ENCODE measurements around the gene XPO6.

The XPO6 gene

DNA sequence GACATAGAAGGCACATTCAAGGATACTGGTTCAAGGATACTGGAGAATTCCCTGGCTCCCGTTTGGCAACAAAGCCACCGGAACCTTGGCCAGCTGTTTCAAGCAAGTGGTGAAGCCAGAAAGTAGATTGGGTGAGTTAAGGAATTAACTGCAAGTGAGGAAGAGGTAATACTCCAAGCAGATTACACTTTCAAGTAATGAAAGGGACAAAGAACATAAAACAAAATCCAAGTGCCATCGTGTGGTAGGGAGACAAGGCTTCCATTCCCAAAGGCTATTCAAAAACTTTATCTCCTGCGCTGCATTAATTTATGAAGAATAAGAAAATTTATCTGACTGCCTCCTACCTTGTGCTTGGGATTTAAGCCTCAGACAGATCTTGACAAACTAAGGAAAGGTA lies 27.8 kb downstream of the XPO6 start:
- DNase-seq (ENCODE audit: insufficient read length, low spot score) (no peak), FAIRE-seq (no peak)
- TF ChIP-seq, protein P1, sequence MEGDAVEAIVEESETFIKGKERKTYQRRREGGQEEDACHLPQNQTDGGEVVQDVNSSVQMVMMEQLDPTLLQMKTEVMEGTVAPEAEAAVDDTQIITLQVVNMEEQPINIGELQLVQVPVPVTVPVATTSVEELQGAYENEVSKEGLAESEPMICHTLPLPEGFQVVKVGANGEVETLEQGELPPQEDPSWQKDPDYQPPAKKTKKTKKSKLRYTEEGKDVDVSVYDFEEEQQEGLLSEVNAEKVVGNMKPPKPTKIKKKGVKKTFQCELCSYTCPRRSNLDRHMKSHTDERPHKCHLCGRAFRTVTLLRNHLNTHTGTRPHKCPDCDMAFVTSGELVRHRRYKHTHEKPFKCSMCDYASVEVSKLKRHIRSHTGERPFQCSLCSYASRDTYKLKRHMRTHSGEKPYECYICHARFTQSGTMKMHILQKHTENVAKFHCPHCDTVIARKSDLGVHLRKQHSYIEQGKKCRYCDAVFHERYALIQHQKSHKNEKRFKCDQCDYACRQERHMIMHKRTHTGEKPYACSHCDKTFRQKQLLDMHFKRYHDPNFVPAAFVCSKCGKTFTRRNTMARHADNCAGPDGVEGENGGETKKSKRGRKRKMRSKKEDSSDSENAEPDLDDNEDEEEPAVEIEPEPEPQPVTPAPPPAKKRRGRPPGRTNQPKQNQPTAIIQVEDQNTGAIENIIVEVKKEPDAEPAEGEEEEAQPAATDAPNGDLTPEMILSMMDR (IDR thresholded peaks at IDR 0.05; ENCODE audit: insufficient read depth, missing control alignments): peak; percentile 20

DNA sequence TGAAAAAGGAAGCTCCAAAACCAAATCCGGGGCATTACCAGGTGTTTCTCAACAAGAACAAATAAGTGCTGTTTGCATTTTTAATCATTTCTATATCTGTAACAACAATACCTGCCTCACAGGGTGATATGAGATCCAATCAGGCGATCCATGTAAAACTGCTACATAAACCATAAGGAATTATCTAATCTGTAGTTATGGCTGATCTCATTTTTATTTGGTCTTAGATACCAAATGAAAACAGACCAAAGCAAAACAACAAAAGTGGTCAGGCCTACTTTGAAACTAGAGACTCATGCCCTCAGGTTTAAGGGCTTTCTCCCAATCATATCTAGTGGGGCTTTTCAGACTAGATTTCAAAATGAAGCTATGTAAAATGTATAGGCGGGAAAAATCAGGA lies 28.3 kb downstream of the XPO6 start:
- FAIRE-seq: no peak
- DNase-seq (ENCODE audit: insufficient read length, low spot score): no peak
- TF ChIP-seq, protein P1 (IDR thresholded peaks at IDR 0.05; ENCODE audit: insufficient read depth, missing control alignments): no peak

DNA sequence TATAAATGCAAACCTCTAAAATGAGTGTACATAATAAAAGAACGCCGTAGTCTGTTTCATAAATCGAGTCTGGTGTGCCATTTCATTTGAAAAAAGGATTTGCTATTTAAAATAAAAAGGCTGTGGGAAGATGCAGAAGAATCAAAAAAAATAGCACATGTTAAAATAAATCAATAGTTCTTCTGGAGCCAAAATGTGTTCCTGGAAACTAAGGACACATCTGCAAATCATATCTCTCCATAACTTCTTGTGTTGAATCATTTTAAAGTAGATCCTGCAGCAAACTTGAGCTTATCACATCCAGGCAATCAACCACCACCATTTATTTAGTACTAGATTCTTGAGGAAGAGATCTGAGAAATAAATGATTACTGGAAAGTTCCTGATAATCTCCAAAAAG lies 29.0 kb downstream of the XPO6 start:
- DNase-seq (ENCODE audit: insufficient read length, low spot score) (no peak), FAIRE-seq (no peak)
- TF ChIP-seq, protein P1 (IDR thresholded peaks at IDR 0.05; ENCODE audit: insufficient read depth, missing control alignments): no peak

DNA sequence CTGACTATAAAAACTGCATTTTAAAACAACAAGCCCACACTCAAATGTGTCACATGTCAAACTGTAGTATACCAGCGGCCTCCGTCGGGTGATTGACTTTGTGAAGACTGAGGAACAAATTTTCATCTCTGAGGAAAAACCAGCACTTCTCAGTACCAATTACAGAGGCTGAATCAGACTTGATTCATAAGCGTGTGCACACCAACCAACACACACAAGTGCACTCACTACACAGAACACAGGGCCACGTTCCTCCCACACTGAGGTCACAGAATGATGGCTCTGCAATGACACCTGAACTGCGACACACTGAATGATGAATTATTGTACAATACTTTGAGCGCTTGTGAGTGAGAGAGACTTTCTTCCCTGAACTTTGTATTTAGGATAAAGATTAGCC lies 29.6 kb downstream of the XPO6 start:
- no peak for FAIRE-seq
- DNase-seq (ENCODE audit: insufficient read length, low spot score): no peak
- TF ChIP-seq, protein P1 (IDR thresholded peaks at IDR 0.05; ENCODE audit: insufficient read depth, missing control alignments): no peak

DNA sequence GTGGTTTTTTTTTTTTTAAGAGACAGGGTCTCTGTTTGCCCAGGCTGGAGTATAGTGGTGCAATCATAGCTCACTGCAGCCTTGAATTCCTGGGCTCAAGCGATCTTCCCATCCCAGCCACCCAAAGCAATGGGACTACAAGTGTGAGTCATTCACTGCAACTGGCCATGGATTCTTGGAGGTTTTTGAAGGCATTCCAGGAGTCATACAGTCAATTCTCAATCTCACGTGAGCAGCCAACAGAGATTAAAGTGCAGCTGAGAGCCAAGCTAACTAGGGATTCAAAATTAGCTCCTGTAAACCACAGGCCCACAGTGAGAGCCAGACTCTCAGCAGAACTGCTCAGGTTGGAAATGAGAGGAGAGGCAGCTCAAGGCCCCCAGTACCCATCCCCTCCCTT lies 30.2 kb downstream of the XPO6 start:
- FAIRE-seq: no peak
- DNase-seq (ENCODE audit: insufficient read length, low spot score): no peak
- TF ChIP-seq, protein P1 (IDR thresholded peaks at IDR 0.05; ENCODE audit: insufficient read depth, missing control alignments): no peak

DNA sequence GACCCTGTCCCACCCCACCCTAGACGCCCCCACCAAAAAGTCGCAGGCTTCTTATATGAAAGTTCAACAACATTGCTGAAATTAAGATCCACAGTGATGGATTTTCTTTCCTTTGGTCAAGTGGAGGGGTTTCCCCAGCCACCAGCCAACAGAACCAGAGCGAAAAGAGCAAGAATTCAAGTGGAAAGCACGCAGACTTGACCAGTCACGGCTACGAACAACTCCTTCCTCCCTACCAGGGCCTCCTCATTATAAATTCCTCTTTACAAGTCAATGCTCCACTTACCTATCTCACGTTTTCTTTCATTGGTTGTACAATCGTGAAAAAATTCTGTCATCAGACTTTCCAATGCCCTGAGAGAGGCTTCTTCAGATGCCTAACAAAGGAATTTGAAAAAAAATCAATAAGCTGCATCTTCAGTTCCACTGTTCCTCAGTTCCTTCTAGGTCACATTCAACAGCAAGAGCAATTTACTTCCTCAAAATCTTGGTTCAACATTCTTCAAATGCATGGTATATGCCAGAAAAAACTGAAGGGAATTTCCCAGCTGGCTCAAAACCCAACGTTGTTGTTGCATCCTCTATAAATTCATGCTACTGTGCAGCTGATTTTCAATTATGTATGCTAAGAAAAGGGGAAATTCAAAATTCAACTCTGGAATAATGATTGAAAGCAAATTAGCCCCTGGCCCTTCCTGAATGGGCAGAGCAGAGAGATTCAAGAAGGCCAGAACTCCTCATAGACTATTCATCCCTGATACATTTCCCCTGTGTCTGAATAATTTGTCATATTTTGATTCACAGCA lies 30.9 kb downstream of the XPO6 start:
- FAIRE-seq (no peak), DNase-seq (ENCODE audit: insufficient read length, low spot score) (no peak)
- TF ChIP-seq, protein P1 (IDR thresholded peaks at IDR 0.05; ENCODE audit: insufficient read depth, missing control alignments): no peak

DNA sequence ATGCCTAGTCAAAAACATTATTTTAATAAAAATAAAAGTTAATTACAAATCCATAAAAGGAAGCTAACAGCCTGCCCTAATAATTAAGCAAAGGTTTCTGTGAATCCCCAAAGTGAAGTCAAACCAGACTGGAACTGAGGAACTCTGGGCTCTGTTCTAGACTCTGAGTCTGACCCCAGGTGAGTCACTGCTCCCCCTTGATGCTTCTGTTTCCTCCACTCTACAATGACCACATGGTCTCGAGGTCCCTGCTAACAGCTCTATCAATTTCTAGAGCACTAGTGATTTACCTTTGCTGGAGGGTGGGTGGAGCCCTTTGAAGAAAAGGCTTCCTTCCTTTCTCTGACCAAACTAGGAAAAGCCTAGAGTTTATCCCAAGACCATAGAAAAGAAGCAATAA lies 32.4 kb downstream of the XPO6 start:
- TF ChIP-seq, protein P1 (IDR thresholded peaks at IDR 0.05; ENCODE audit: insufficient read depth, missing control alignments): no peak
- FAIRE-seq (no peak), DNase-seq (ENCODE audit: insufficient read length, low spot score) (no peak)
